Stomach (tissue), 4 donors: Measurements from ENCODE around the gene CHD6.

Experiments
- CTCF ChIP-seq, 7 experiments: fragments of 450-650 bp in 4 of 7; fragments of 200-600 bp in 3 of 7; sonication (generic) in 3 of 7; IDR thresholded peaks; one replicate each; pipeline ENCODE4 v1.5.1; 2016 to 2019; ENCODE audit warnings: antibody characterized with exemption in 7 of 7, control low read depth in 2 of 7, mild to moderate bottlenecking in 1 of 7
- POLR2AphosphoS5 ChIP-seq, 3 donors: sonication (generic); formaldehyde crosslinking; IDR thresholded peaks; one replicate each; pipeline ENCODE4 v1.6.1; 2016; ENCODE audit warnings: antibody characterized with exemption in 3 of 3

- TF ChIP-seq CTCF (IDR thresholded peaks at IDR 0.05) = no peak
- TF ChIP-seq POLR2AphosphoS5 (IDR thresholded peaks at IDR 0.05) = no peak
Observed at GRCh38 chr20:41482647-41483552, 135.3 kb downstream of the CHD6 start.
